Stomach (tissue), 9 donors: ENCODE data around the gene VSTM2L. TPM values are rescaled to one million over a fixed set of nuclear protein-coding genes. Genes with fewer than 3 reads are reported as not detected.
A peak's percentile ranks its signal among the peaks of the same experiment; 100 is the strongest.

ENCODE experiments used
- DNase-seq, 2 donors: peaks; one replicate each; pipeline versions ENCODE4 v3.0.0 to v3.0.0-alpha.2; 2013 to 2019
- H3K27ac ChIP-seq, 5 donors: fragments of 200-600 bp in 4 of 5; sonication (generic) in 4 of 5; one replicate each; pipeline ENCODE4 v1.5.1; 2013 to 2019; ENCODE audit warnings: mild to moderate bottlenecking in 1 of 5, moderate library complexity in 1 of 5
- H3K27me3 ChIP-seq, 3 donors: fragments of 200-600 bp; sonication (generic); one replicate each; pipeline ENCODE4 v1.5.1; 2017 to 2019; ENCODE audit warnings: mixed run types in 1 of 3
- H3K36me3 ChIP-seq, 4 donors: fragments of 200-600 bp; sonication (generic); 1 replicate in 3 of 4; 2 replicates in 1 of 4; pipeline ENCODE4 v1.5.1; 2016 to 2019
- H3K4me1 ChIP-seq, 4 donors: fragments of 200-600 bp; sonication (generic); one replicate each; pipeline ENCODE4 v1.5.1; 2016 to 2019
- H3K4me3 ChIP-seq, 4 donors: fragments of 200-600 bp; sonication (generic) in 3 of 4; one replicate each; pipeline ENCODE4 v1.5.1; 2016 to 2019; ENCODE audit warnings: mild to moderate bottlenecking in 1 of 4
- H3K9me3 ChIP-seq, 4 donors: fragments of 200-600 bp; sonication (generic); one replicate each; pipeline ENCODE4 v1.5.1; 2016 to 2019
- EP300 ChIP-seq: sonication (generic); formaldehyde crosslinking; IDR thresholded peaks from one replicate; pipeline ENCODE4 v1.6.1; 2017; ENCODE audit warnings: antibody characterized with exemption
- POLR2A ChIP-seq, 4 donors: fragments of 450-650 bp; IDR thresholded peaks; one replicate each; pipeline ENCODE4 v1.6.1; 2016; ENCODE audit warnings: antibody characterized with exemption in 4 of 4, control low read depth in 2 of 4, mild to moderate bottlenecking in 1 of 4, moderate library complexity in 1 of 4
- POLR2AphosphoS5 ChIP-seq, 3 donors: sonication (generic); formaldehyde crosslinking; IDR thresholded peaks; one replicate each; pipeline ENCODE4 v1.6.1; 2016; ENCODE audit warnings: antibody characterized with exemption in 3 of 3
- WGBS, 5 donors: extraction: QIAGEN DNeasy Blood & Tissue Kit in 3 of 5; methylation state at CpG; one replicate each; pipeline versions ENCODE4 v1.1.5 to v1.1.7; 2013 to 2018; 5-methylcytosine and 5-hydroxymethylcytosine counted together
- intact Hi-C: fragments of 100-400 bp; cut with DNase I; formaldehyde crosslinking; loops from one replicate; pipeline ENCODE4 v1.15.1; 2023; ENCODE audit warnings: low total_unique reads
- polyA plus RNA-seq, 3 donors: library from polyadenylated mRNA; stranded (reverse); fragments of 200-250 nt; gene quantifications; one replicate each; pipeline ENCODE4 v1.2.3, GENCODE V29; 2013
- total RNA-seq, 5 donors: library from RNA; depleted of rRNA; stranded (reverse); fragments of >200 nt; gene quantifications; one replicate each; pipeline versions ENCODE4 v1.1.0 to v1.2.3, GENCODE V29; 2014 to 2016
- TF ChIP-seq, protein P1 (sequence below), 7 experiments: fragments of 450-650 bp in 4 of 7; fragments of 200-600 bp in 3 of 7; sonication (generic) in 3 of 7; IDR thresholded peaks; one replicate each; pipeline ENCODE4 v1.5.1; 2016 to 2019; ENCODE audit warnings: antibody characterized with exemption in 7 of 7, control low read depth in 2 of 7, mild to moderate bottlenecking in 1 of 7
- donor health status: healthy with polysubstance abuse.
- donor health status: Bipolar disorder and iron deficiency.
- donor health status: healthy.

VSTM2L gene
- total and polyA plus RNA-seq, 8 donors: 1.1 to 18.3 (median 3.4) TPM; not detected in 2

DNA sequence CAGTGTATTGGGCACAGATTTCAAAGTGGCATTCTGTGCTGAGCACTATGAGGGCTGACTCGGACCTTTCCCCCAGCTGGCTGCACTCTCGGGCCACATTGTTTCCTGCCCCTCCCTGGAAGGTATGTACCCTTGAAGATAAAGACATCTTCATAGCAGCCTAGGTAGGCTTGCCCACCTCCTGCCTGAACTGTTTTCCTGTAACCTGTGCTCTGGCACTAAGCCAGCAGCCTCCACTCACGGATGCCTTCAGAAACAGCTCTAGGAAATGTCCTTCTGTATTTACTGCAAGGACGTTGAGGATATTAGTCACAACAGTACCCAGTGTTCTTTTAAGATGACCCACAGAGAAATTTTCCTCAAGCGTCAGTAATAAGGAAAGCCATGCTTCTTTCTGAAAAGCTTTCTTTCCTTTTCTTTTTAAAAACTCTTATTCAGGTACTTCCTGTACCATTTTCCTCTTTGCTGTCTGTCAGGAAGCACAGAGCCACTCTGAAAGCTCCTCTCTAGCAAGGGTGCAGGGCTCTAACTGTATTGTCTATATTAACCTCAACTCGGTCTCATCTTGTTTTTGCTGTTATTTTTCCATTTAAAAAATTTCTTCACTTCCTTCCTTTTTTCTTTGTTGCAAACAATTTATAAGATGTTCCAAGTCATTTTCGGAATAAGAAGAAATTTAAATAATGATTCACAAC is 86.8 kb downstream of the VSTM2L start:
- intact Hi-C loops: loop anchor here (10.0 kb wide), 2 partner anchors 85 to 425 kb away; partner anchors contain the start of gene VSTM2L
- Histone ChIP-seq H3K36me3 (peaks cover 3 to 27% (median 17%) of the 10 kb centered on the region in 4 donors), H3K9me3 (no peaks in the 10 kb centered on the region), H3K4me3 (no peak overlapping the region), H3K27ac (peak overlapping the region; percentile 55 to 79 (median 60)), H3K4me1 (peaks cover 21 to 82% (median 66%) of the 10 kb centered on the region in 4 donors), H3K27me3 (no peaks in the 10 kb centered on the region)
- peak; percentile 84 to 86 for DNase-seq
- 33 to 42% (median 41%) methylated on average over 7 of the region's 7 CpGs for WGBS, 5 donors
- TF ChIP-seq POLR2AphosphoS5 (IDR thresholded peaks at IDR 0.05): peak in 2 of 3 donors; percentile 55 to 65
- TF ChIP-seq EP300: no peak

DNA sequence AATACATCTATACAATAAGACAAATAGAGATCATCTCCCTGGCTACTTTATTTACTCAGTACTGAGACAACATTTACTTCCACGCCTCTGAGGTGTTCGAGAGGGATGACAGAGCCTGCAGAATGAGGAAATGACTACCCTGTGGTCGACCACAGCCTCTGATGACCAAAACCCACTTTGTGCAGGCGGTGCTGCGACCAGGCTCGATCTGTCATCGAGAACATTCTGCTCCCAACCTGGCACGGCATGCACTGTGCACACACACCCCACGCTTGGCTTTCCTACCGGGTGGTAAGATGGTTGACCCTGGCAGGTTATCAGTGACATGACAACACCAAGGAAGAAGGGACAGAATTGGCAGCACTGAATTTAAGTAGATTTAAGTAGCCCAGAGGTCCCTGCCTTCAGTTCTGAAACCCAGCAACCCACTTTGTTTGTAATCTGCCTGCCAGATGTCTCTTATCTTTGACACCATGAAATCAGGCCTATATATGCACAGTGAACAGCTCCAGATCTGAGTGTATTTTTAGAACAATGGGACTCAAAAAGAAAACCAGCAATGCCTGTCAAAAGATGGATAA is 87.7 kb downstream of the VSTM2L start:
- TF ChIP-seq POLR2AphosphoS5 (IDR thresholded peaks at IDR 0.05) (peak in 2 of 3 donors; percentile 60 to 63), EP300 (no peak), POLR2A (IDR thresholded peaks at IDR 0.05) (no peak)
- Histone ChIP-seq H3K4me3 (no peak overlapping the region), H3K27ac (peak overlapping the region in 4 of 5 donors; percentile 55 to 79 (median 62)), H3K36me3 (peaks cover 11 to 36% (median 26%) of the 10 kb centered on the region in 4 donors), H3K4me1 (peaks cover 21 to 78% (median 65%) of the 10 kb centered on the region in 4 donors), H3K9me3 (no peaks in the 10 kb centered on the region), H3K27me3 (no peaks in the 10 kb centered on the region)
- WGBS, 5 donors: 22 to 53% (median 38%) methylated on average over 10 of the region's 10 CpGs
- intact Hi-C loops: loop anchor here (10.0 kb wide), 2 partner anchors 86 to 426 kb away; partner anchors contain the start of gene VSTM2L
- peak; percentile 71 to 75 for DNase-seq

DNA sequence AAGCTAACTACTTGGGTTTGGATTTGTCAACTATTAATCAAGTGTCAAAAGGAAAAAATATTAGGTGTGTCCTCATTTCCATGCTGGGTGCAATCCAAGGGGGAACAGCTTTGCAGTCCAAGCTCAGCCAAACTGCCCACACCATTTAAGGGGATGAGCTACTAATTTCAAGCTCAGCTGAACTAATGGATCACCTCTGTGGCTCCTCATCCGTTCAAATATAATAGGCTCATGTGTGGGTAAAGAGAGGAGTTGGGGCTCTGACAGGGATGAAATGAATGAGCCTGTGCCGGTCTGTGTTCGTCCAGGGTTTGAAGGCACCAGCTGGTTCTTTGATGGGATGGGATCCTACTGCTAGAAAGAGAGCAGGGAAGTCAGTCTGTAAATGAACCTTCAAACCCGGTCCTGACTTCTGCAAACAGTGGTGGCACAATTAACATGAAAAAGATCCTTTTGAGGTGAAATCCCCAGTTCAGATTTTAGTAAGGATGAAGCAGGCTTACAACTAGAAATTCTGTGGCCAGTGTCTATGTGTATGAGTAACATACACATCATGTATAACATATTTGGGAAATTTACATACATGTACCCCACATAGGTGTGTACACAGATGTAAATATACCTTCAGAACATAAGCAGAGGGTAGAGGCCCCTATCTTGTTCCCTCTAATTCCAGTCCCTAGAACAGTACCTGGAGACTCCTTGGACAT is 88.4 kb downstream of the VSTM2L start:
- no peak for DNase-seq
- no peak for TF ChIP-seq POLR2AphosphoS5 (IDR thresholded peaks at IDR 0.05)
- TF ChIP-seq EP300: no peak
- TF ChIP-seq, protein P1, sequence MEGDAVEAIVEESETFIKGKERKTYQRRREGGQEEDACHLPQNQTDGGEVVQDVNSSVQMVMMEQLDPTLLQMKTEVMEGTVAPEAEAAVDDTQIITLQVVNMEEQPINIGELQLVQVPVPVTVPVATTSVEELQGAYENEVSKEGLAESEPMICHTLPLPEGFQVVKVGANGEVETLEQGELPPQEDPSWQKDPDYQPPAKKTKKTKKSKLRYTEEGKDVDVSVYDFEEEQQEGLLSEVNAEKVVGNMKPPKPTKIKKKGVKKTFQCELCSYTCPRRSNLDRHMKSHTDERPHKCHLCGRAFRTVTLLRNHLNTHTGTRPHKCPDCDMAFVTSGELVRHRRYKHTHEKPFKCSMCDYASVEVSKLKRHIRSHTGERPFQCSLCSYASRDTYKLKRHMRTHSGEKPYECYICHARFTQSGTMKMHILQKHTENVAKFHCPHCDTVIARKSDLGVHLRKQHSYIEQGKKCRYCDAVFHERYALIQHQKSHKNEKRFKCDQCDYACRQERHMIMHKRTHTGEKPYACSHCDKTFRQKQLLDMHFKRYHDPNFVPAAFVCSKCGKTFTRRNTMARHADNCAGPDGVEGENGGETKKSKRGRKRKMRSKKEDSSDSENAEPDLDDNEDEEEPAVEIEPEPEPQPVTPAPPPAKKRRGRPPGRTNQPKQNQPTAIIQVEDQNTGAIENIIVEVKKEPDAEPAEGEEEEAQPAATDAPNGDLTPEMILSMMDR (IDR thresholded peaks at IDR 0.05): no peak
- no peak for TF ChIP-seq POLR2A (IDR thresholded peaks at IDR 0.05)
- no peaks in the 10 kb centered on the region for H3K27me3 ChIP-seq
- peaks cover 21 to 71% (median 59%) of the 10 kb centered on the region in 4 donors for H3K4me1 ChIP-seq
- no peak overlapping the region for H3K4me3 ChIP-seq
- no peaks in the 10 kb centered on the region for H3K9me3 ChIP-seq
- H3K36me3 ChIP-seq: peaks cover 18 to 42% (median 33%) of the 10 kb centered on the region in 4 donors
- peak overlapping the region; percentile 26 to 79 (median 60) for H3K27ac ChIP-seq
- intact Hi-C loops: loop anchor here (10.0 kb wide), 2 partner anchors 87 to 427 kb away; partner anchors contain the start of gene VSTM2L
- 56 to 68% (median 62%) methylated on average over 4 of the region's 4 CpGs for WGBS, 5 donors

DNA sequence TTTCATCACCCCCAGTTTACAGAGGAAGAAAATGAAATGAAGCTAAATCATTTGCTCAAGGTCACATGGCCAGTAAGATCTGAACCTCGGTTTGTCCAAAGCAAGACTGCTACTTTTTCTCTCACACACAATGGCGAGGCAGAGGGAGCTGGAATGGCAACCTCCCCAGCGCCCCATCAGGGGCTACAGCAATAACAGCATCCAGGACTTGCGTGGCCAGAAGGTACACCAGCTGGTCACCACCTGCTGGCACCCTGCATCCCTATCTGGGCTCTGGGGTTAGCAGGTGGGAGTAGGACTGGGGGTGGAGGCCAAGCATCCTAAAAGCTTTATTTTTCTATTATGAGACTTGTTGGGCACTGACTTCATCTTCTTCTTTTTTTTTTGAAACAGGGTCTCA is 89.0 kb downstream of the VSTM2L start:
- TF ChIP-seq POLR2AphosphoS5 (IDR thresholded peaks at IDR 0.05) (no peak), EP300 (no peak), POLR2A (IDR thresholded peaks at IDR 0.05) (no peak)
- TF ChIP-seq, protein P1 (IDR thresholded peaks at IDR 0.05): no peak
- peaks cover 21 to 65% (median 54%) of the 10 kb centered on the region in 4 donors for H3K4me1 ChIP-seq

More for the DNA sequence above, 89.0 kb downstream of the VSTM2L start:
- Histone ChIP-seq H3K36me3 (peaks cover 24 to 48% (median 39%) of the 10 kb centered on the region in 4 donors), H3K4me3 (no peak overlapping the region), H3K27me3 (no peaks in the 10 kb centered on the region), H3K27ac (peak overlapping the region in 3 of 5 donors; percentile 11 to 64 (median 55)), H3K9me3 (no peaks in the 10 kb centered on the region)
- WGBS, 5 donors: 89 to 97% (median 90%) methylated on average over 4 of the region's 4 CpGs
- intact Hi-C loops: loop anchor here (10.0 kb wide), 2 partner anchors 87 to 427 kb away; partner anchors contain the start of gene VSTM2L
- DNase-seq: no peak
